CD4-positive, alpha-beta T cell treated with Interleukin-4 for 4 hours (primary cell): ENCODE data around the gene LHX4.

Experiments used
- DNase-seq: peaks from one replicate; pipeline ENCODE4 v3.0.0-alpha.2; 2020

The LHX4 gene

GRCh38 chr1:180278194-180278515 is 48.1 kb downstream of the LHX4 start:
- no peak for DNase-seq

GRCh38 chr1:180278596-180279395 is 48.7 kb downstream of the LHX4 start:
- DNase-seq, result peak; percentile 5

GRCh38 chr1:180279651-180280050 is 49.6 kb downstream of the LHX4 start:
- DNase-seq, result no peak

GRCh38 chr1:180280617-180281016 is 50.6 kb downstream of the LHX4 start:
- DNase-seq, result no peak

GRCh38 chr1:180281490-180281889 is 51.4 kb downstream of the LHX4 start:
- DNase-seq, result no peak

- DNase-seq, result no peak
Observed at GRCh38 chr1:180282401-180283044, 52.5 kb downstream of the LHX4 start.

GRCh38 chr1:180283098-180283497 is 53.0 kb downstream of the LHX4 start:
- DNase-seq, result no peak

- DNase-seq, result no peak
Observed at GRCh38 chr1:180286417-180286816, 56.4 kb downstream of the LHX4 start.

- no peak for DNase-seq
Observed at GRCh38 chr1:180287988-180288705, 58.1 kb downstream of the LHX4 start.

- no peak for DNase-seq
Observed at GRCh38 chr1:180288940-180289339, 58.9 kb downstream of the LHX4 start.

GRCh38 chr1:180290265-180291001 is 60.4 kb downstream of the LHX4 start:
- DNase-seq, result no peak

- DNase-seq, result no peak
Observed at GRCh38 chr1:180291004-180291403, 60.9 kb downstream of the LHX4 start.

GRCh38 chr1:180294711-180295110 is 64.6 kb downstream of the LHX4 start:
- DNase-seq, result no peak

- no peak for DNase-seq
Observed at GRCh38 chr1:180295999-180296398, 65.9 kb downstream of the LHX4 start.

- no peak for DNase-seq
Observed at GRCh38 chr1:180299479-180300221, 69.6 kb downstream of the LHX4 start.

- DNase-seq, result no peak
Observed at GRCh38 chr1:180301135-180301742, 71.2 kb downstream of the LHX4 start.

- no peak for DNase-seq
Observed at GRCh38 chr1:180309338-180309737, 79.3 kb downstream of the LHX4 start.

- DNase-seq, result no peak
Observed at GRCh38 chr1:180310095-180310494, 80.0 kb downstream of the LHX4 start.

GRCh38 chr1:180311011-180311730 is 81.1 kb downstream of the LHX4 start:
- no peak for DNase-seq

- no peak for DNase-seq
Observed at GRCh38 chr1:180312926-180313325, 82.9 kb downstream of the LHX4 start.

- no peak for DNase-seq
Observed at GRCh38 chr1:180327089-180327488, 97.0 kb downstream of the LHX4 start.
